Liver (tissue), 9 donors: Measurements from ENCODE around the gene CELF2. TPM values are rescaled to one million over a fixed set of nuclear protein-coding genes. Genes with fewer than 3 reads are reported as not detected.

Source experiments
- DNase-seq: peaks from one replicate; pipeline ENCODE4 v3.0.0-alpha.2; 2017; ENCODE audit warnings: low spot score
- H3K27ac ChIP-seq, 2 donors: one replicate each; pipeline ENCODE4 v1.7.0; 2013; ENCODE audit warnings: inconsistent platforms in 2 of 2, low read length in 2 of 2, control low read depth in 1 of 2, low read depth in 1 of 2, mild to moderate bottlenecking in 1 of 2
- H3K27me3 ChIP-seq, 4 donors: one replicate each; pipeline versions ENCODE4 v1.6.1 to v1.7.0; 2013; ENCODE audit warnings: low read length in 3 of 4, inconsistent platforms in 1 of 4, mild to moderate bottlenecking in 1 of 4, moderate library complexity in 1 of 4; ENCODE audit not compliant: control insufficient read depth in 4 of 4, insufficient read depth in 4 of 4
- H3K36me3 ChIP-seq, 4 donors: one replicate each; pipeline versions ENCODE4 v1.6.1 to v1.7.0; 2013; ENCODE audit warnings: low read length in 3 of 4, mild to moderate bottlenecking in 3 of 4, low read depth in 1 of 4, moderate library complexity in 1 of 4; ENCODE audit not compliant: control insufficient read depth in 4 of 4, insufficient read depth in 3 of 4
- H3K4me1 ChIP-seq, 4 donors: one replicate each; pipeline versions ENCODE4 v1.6.1 to v1.7.0; 2013; ENCODE audit warnings: low read length in 3 of 4, mild to moderate bottlenecking in 3 of 4, moderate library complexity in 1 of 4; ENCODE audit not compliant: control insufficient read depth in 4 of 4, insufficient read depth in 4 of 4
- H3K4me3 ChIP-seq, 3 donors: one replicate each; pipeline versions ENCODE4 v1.6.1 to v1.7.0; 2013; ENCODE audit warnings: low read length in 3 of 3, control low read depth in 1 of 3, low read depth in 1 of 3, mild to moderate bottlenecking in 1 of 3
- H3K9ac ChIP-seq, 2 donors: one replicate each; pipeline ENCODE4 v1.7.0; 2013; ENCODE audit warnings: low read length in 2 of 2, mild to moderate bottlenecking in 2 of 2, moderate library complexity in 2 of 2, control low read depth in 1 of 2, low read depth in 1 of 2
- H3K9me3 ChIP-seq, 4 donors: one replicate each; pipeline versions ENCODE4 v1.6.1 to v1.7.0; 2013; ENCODE audit warnings: low read length in 3 of 4; ENCODE audit not compliant: control insufficient read depth in 4 of 4
- FOXA1 ChIP-seq: IDR thresholded peaks from 2 replicates; pipeline ENCODE4 v1.6.1; 2016; ENCODE audit warnings: antibody characterized with exemption
- FOXA2 ChIP-seq: IDR thresholded peaks from 2 replicates; pipeline ENCODE4 v1.6.1; 2016; ENCODE audit warnings: antibody characterized with exemption
- GABPA ChIP-seq, 2 donors: IDR thresholded peaks in 1 of 2; conservative IDR thresholded peaks in 1 of 2; 2 replicates each; pipeline ENCODE4 v1.6.1; 2016; ENCODE audit warnings: antibody characterized with exemption in 2 of 2, mild to moderate bottlenecking in 1 of 2, moderate library complexity in 1 of 2
- HNF4A ChIP-seq, 2 donors: conservative IDR thresholded peaks; 2 replicates each; pipeline ENCODE4 v1.6.1; 2016; ENCODE audit warnings: antibody characterized with exemption in 2 of 2, mild to moderate bottlenecking in 2 of 2
- HNF4G ChIP-seq: IDR thresholded peaks from 2 replicates; pipeline ENCODE4 v1.6.1; 2016; ENCODE audit warnings: antibody characterized with exemption
- JUND ChIP-seq, 2 donors: IDR thresholded peaks; 2 replicates each; pipeline ENCODE4 v1.6.1; 2016; ENCODE audit warnings: antibody characterized with exemption in 2 of 2
- NR2F2 ChIP-seq: IDR thresholded peaks from 2 replicates; pipeline ENCODE4 v1.6.1; 2016; ENCODE audit warnings: antibody characterized with exemption
- RAD21 ChIP-seq, 2 donors: IDR thresholded peaks; 2 replicates each; pipeline ENCODE4 v1.6.1; 2016; ENCODE audit warnings: antibody characterized with exemption in 2 of 2, mild to moderate bottlenecking in 2 of 2
- RXRA ChIP-seq, 2 donors: IDR thresholded peaks; 2 replicates each; pipeline ENCODE4 v1.6.1; 2017 to 2018; ENCODE audit warnings: antibody characterized with exemption in 2 of 2, mild to moderate bottlenecking in 1 of 2
- SP1 ChIP-seq: IDR thresholded peaks from 2 replicates; pipeline ENCODE4 v1.6.1; 2018; ENCODE audit warnings: antibody characterized with exemption, mild to moderate bottlenecking
- YY1 ChIP-seq: IDR thresholded peaks from 2 replicates; pipeline ENCODE4 v1.6.1; 2016; ENCODE audit warnings: antibody characterized with exemption, mild to moderate bottlenecking
- WGBS: extraction: QIAGEN DNeasy Blood & Tissue Kit; methylation state at CpG from one replicate; pipeline ENCODE4 v1.1.7; 2013; 5-methylcytosine and 5-hydroxymethylcytosine counted together
- polyA plus RNA-seq, 2 donors: library from polyadenylated mRNA; stranded (reverse) in 1 of 2; unstranded in 1 of 2; fragments of 200-250 nt in 1 of 2; fragments of >200 nt in 1 of 2; fragmentation: Nextera tagmentation in 1 of 2; extraction: Ambion mirVana in 1 of 2; gene quantifications; one replicate each; pipeline versions ENCODE4 v1.2.1 to v1.2.3, GENCODE V29; 2013 to 2015
- total RNA-seq, 2 donors: library from RNA; depleted of rRNA; stranded (reverse); fragments of >200 nt; gene quantifications; one replicate each; pipeline ENCODE4 v1.2.3, GENCODE V29; 2014
- TF ChIP-seq, protein P1 (sequence below): IDR thresholded peaks from 2 replicates; pipeline ENCODE4 v1.6.1; 2016; ENCODE audit warnings: antibody characterized with exemption
- TF ChIP-seq, protein P2 (sequence below): IDR thresholded peaks from 2 replicates; pipeline ENCODE4 v1.6.1; 2016; ENCODE audit warnings: antibody characterized with exemption, mild to moderate bottlenecking
- TF ChIP-seq, protein P3 (sequence below): IDR thresholded peaks from 2 replicates; pipeline ENCODE4 v1.6.1; 2016; ENCODE audit warnings: antibody characterized with exemption
- donor health status: healthy.
- donor health status: healthy.
- donor health status: healthy.
- donor health status: healthy.
- donor health status: healthy.

Gene CELF2
- total and polyA plus RNA-seq, 4 donors: 1.4 to 8.5 (median 5.6) TPM

DNA sequence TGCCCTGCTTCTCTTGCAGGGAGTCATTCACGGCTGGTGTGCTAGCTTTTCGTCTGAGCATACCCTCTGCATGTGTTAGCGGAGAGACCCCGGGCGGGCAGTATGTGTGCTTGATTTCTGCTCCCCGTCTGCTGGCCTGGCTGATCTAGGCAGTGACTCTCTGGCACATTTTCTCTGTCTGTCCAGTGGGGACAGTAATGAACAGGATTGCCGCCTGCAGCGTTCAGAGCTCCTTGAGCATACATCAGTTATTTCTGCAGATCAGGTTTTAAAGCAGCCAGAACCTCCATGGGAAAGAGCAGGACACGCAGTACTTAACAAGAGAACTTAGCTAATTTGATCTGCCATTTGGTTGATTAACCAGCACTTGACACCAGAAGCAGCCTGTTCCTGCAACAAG lies 242.5 kb downstream of the CELF2 start:
- TF ChIP-seq SP1: no peak
- no peak for TF ChIP-seq FOXA2
- no peak for TF ChIP-seq HNF4A (conservative IDR thresholded peaks at IDR 0.05)
- no peak overlapping the region for H3K4me3 ChIP-seq
- no peak overlapping the region for H3K27ac ChIP-seq
- H3K27me3 ChIP-seq: peaks cover 0 to 6% (median 0%) of the 10 kb centered on the region in 4 donors
- H3K4me1 ChIP-seq: no peaks in the 10 kb centered on the region
- no peak for DNase-seq
- 68% methylated on average over 9 of the region's 9 CpGs for WGBS
- no peaks in the 10 kb centered on the region for H3K9me3 ChIP-seq
- H3K9ac ChIP-seq: no peak overlapping the region
- no peaks in the 10 kb centered on the region for H3K36me3 ChIP-seq

DNA sequence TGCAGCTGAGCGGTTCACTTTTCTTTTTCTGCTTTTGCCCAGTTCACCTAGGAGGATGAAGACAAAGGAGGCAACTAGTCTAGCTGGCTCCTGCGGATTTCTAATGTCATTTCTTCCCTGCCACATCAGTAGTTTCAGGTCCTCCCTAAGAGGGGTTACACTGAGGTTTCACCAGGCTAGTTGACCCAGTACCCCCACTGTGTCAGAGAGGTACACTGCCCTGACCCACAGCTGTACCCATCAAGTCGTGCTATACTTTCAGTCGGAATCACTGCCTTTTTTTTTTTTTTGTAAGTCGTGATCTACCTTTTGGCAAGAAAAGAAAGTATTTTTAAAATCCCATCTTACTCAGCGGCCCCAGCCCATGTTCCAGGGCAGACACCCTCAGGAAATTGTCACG lies 243.5 kb downstream of the CELF2 start:
- Histone ChIP-seq H3K4me1 (no peaks in the 10 kb centered on the region), H3K9me3 (no peaks in the 10 kb centered on the region), H3K27ac (no peak overlapping the region), H3K9ac (no peak overlapping the region), H3K36me3 (no peaks in the 10 kb centered on the region), H3K4me3 (no peak overlapping the region), H3K27me3 (peaks cover 0 to 3% (median 0%) of the 10 kb centered on the region in 4 donors)
- 81% methylated on average over 7 of the region's 7 CpGs for WGBS
- no peak for TF ChIP-seq GABPA (IDR thresholded peaks at IDR 0.05 in 1 of 2, conservative IDR thresholded peaks at IDR 0.05 in 1 of 2)
- TF ChIP-seq RAD21 (IDR thresholded peaks at IDR 0.05): no peak
- no peak for TF ChIP-seq NR2F2
- no peak for TF ChIP-seq FOXA2
- no peak for TF ChIP-seq FOXA1
- no peak for TF ChIP-seq JUND (IDR thresholded peaks at IDR 0.05)
- TF ChIP-seq, protein P1, sequence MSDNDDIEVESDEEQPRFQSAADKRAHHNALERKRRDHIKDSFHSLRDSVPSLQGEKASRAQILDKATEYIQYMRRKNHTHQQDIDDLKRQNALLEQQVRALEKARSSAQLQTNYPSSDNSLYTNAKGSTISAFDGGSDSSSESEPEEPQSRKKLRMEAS: no peak
- no peak for TF ChIP-seq HNF4G
- TF ChIP-seq YY1: no peak
- TF ChIP-seq RXRA (IDR thresholded peaks at IDR 0.05): no peak
- TF ChIP-seq, protein P2, sequence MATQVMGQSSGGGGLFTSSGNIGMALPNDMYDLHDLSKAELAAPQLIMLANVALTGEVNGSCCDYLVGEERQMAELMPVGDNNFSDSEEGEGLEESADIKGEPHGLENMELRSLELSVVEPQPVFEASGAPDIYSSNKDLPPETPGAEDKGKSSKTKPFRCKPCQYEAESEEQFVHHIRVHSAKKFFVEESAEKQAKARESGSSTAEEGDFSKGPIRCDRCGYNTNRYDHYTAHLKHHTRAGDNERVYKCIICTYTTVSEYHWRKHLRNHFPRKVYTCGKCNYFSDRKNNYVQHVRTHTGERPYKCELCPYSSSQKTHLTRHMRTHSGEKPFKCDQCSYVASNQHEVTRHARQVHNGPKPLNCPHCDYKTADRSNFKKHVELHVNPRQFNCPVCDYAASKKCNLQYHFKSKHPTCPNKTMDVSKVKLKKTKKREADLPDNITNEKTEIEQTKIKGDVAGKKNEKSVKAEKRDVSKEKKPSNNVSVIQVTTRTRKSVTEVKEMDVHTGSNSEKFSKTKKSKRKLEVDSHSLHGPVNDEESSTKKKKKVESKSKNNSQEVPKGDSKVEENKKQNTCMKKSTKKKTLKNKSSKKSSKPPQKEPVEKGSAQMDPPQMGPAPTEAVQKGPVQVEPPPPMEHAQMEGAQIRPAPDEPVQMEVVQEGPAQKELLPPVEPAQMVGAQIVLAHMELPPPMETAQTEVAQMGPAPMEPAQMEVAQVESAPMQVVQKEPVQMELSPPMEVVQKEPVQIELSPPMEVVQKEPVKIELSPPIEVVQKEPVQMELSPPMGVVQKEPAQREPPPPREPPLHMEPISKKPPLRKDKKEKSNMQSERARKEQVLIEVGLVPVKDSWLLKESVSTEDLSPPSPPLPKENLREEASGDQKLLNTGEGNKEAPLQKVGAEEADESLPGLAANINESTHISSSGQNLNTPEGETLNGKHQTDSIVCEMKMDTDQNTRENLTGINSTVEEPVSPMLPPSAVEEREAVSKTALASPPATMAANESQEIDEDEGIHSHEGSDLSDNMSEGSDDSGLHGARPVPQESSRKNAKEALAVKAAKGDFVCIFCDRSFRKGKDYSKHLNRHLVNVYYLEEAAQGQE: no peak
- TF ChIP-seq SP1: no peak
- TF ChIP-seq, protein P3, sequence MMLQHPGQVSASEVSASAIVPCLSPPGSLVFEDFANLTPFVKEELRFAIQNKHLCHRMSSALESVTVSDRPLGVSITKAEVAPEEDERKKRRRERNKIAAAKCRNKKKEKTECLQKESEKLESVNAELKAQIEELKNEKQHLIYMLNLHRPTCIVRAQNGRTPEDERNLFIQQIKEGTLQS: no peak
- TF ChIP-seq HNF4A (conservative IDR thresholded peaks at IDR 0.05): no peak
- DNase-seq: no peak

DNA sequence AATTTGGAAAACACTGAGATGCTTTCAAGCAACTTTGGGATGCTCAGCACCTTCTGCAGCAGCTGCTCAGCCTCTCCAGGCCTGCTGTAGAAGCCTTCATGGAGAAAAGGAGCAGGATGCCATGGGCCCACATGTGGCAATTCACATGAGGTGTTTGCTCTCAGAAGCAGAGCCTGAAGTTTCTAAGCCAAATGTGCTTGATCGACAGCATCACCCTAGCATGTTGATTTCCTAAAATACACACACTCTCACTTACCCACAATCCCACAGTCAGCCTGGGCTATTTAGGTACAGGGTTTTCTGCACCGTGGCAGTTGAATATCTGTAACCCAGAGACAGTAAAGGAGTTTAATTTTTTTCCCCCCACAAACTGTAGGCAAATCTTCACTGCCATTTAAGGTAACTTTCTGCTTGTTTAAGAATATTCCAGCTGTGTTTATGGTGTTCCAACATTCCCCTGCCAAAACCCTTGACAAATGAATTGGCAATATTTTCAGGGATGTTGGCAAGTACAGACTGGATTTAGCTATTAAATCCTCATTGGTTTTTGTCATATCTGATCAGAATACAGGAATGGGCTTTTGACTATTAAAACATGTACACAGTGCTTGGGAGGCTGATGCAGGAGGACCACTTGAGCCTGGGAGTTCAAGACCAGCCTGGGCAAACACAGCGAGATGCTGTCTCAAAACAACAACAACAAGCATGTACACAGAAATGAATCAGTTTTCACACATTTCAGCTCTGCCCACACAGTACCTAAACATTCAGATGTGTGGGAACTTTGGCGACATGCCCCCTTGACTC lies 244.2 kb downstream of the CELF2 start:
- no peak overlapping the region for H3K27ac ChIP-seq
- H3K4me3 ChIP-seq: no peak overlapping the region
- no peaks in the 10 kb centered on the region for H3K9me3 ChIP-seq
- H3K36me3 ChIP-seq: no peaks in the 10 kb centered on the region
- WGBS: 81% methylated on average over 4 of the region's 4 CpGs
- H3K27me3 ChIP-seq: peaks cover 0 to 3% (median 0%) of the 10 kb centered on the region in 4 donors
- H3K9ac ChIP-seq: no peak overlapping the region
- TF ChIP-seq YY1 (no peak), NR2F2 (no peak)
- TF ChIP-seq, protein P2: no peak
- DNase-seq: no peak
- no peaks in the 10 kb centered on the region for H3K4me1 ChIP-seq
